AG10803 (cell line): ENCODE results near the gene EFCAB7.
"Not testable (repeated sequence)": the region's sequence is repeated elsewhere in the genome, so short reads cannot be mapped to it uniquely, and the experiment has no call there.

Source experiments
- DNase-seq: peaks from one replicate; pipeline ENCODE4 v3.0.0; 2010; ENCODE audit warnings: low read depth
- H3K4me3 ChIP-seq: 2 replicates; pipeline ENCODE4 v1.5.1; 2011; ENCODE audit warnings: mild to moderate bottlenecking, low read length, control low read depth
- CTCF ChIP-seq: conservative IDR thresholded peaks from 2 replicates; pipeline ENCODE4 v1.5.1; 2011; ENCODE audit warnings: mild to moderate bottlenecking, low read length, control low read depth, inconsistent platforms

The EFCAB7 gene

DNA sequence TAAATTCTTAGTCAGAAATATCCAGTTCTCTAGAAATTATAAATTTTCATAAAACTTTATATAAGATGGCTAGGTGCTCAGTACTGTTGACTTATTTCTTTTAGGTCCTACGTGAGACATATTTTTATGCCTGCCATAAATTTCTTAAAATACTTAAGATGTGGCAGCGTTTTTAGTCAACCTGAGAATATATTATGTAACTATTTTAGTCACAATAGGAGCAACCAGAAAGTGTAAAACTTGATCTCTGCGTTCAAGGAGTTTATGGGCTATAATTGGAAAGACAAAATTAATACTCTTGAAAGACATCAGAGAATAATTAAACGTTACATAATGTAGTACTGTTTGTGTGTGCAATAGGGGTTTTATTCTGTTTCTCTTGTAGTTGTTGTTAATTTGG lies 45.7 kb downstream of the EFCAB7 start:
- DNase-seq, result no peak
- TF ChIP-seq CTCF, result no peak
- H3K4me3 ChIP-seq, result no peak overlapping the region

DNA sequence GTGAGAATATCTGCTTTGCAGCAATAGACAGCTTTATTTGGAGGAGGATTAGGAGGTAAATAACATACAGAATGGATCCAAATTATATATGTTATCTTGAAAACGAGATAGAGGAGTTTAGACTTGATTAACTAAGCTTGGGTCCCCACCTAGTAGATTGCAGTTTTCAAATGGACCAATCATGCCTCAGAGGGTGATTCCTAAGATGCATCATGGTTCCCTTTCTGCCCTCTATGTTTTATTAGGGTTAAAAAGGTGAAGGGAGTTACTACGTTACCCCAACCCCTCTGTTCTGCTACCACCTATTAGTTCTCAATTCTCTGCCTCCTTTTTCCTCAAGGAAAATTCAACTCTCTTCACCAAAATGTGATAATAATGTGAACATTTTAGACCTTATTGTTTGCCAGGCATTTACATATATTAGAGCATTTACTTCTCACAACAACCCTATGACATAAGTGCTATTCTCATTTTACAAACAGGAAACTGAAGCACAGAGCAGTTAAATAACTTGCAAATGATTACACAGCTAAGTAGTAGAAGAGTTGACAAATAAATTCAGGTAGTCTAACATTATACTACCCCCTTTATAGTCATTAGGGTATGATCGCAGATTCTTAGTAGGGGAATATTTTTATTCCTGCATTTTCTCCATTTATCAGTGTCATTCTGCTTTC lies 46.5 kb downstream of the EFCAB7 start:
- TF ChIP-seq CTCF, result no peak
- DNase-seq, result no peak
- no peak overlapping the region for H3K4me3 ChIP-seq

- H3K4me3 ChIP-seq, DNase-seq: not testable (repeated sequence)
Measured at GRCh38 chr1:63572686-63573085, 49.4 kb downstream of the EFCAB7 start.

- not testable (repeated sequence) for H3K4me3 ChIP-seq, DNase-seq
Measured at GRCh38 chr1:63574203-63574796, 51.0 kb downstream of the EFCAB7 start.

DNA sequence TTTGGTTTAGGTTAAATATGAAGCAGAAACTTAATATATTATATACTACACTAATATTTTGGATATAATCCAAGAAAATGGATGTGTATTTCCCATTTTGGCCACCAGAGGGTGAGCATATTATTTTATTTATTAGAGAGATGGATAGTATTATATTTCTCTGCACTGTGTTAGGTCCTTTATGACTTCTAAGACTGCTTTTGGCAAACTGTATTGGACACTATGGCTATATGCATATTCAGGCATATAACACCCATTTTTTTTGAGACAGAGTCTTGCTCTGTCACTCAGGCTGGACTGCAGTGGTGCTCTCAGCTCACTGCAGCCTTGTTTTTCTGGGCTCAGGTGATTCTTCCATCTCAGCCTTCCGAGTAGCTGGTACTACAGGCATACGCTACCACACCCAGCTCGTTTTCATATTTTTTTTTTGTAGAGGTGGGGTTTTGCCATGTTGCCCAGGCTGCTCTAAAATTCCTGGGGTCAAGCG lies 52.1 kb downstream of the EFCAB7 start:
- H3K4me3 ChIP-seq, result no peak overlapping the region
- peak; percentile 66 for TF ChIP-seq CTCF
- DNase-seq, result peak; percentile 23

- DNase-seq, H3K4me3 ChIP-seq: not testable (repeated sequence)
Measured at GRCh38 chr1:63586326-63586725, 63.0 kb downstream of the EFCAB7 start.

GRCh38 chr1:63590166-63590560 lies 66.8 kb downstream of the EFCAB7 start:
- TF ChIP-seq CTCF, result no peak
- no peak for DNase-seq
- H3K4me3 ChIP-seq, result no peak overlapping the region

- no peak for TF ChIP-seq CTCF
- H3K4me3 ChIP-seq, result peak overlapping the region; percentile 80
- DNase-seq, result no peak
Measured at GRCh38 chr1:63592536-63593302, 69.4 kb downstream of the EFCAB7 start.
